ENCODE measurements around the gene WWOX. TPM values are rescaled to one million over a fixed set of nuclear protein-coding genes. Genes with fewer than 3 reads are reported as not detected.
A peak's percentile ranks its signal among the peaks of the same experiment; 100 is the strongest.

WWOX gene
- total and polyA plus RNA-seq, 2 of the 8 experiments (the other 6 are each of a cell fraction or from before 2014, with no cell fraction given): 5.4 to 16.7 TPM

- H2BK20ac ChIP-seq (ENCODE audit: low read length): no peak overlapping the region
- FAIRE-seq: no peak
- no peak overlapping the region for H3K4me3 ChIP-seq (ENCODE audit: extremely low read depth in 1 of 4, insufficient read depth in 2 of 4, low read depth in 3 of 4, low read length in 4 of 4)
- no peak overlapping the region for H2AK5ac ChIP-seq (ENCODE audit: low read depth, low read length)
- H2BK120ac ChIP-seq (replicated peaks; ENCODE audit: low read depth, low read length): no peak overlapping the region
- no peak overlapping the region for H3K4ac ChIP-seq (replicated peaks; ENCODE audit: insufficient read length, low read depth, low read length)
- no peak overlapping the region for H4K8ac ChIP-seq (ENCODE audit: extremely low read depth, insufficient read depth, low read length)
- H3K56ac ChIP-seq (replicated peaks; ENCODE audit: insufficient read length, low read depth, low read length): no peak overlapping the region
- WGBS, 2 experiments (ENCODE audit: extremely low coverage in 1 of 2, insufficient coverage in 1 of 2, insufficient read length in 1 of 2, insufficient replicate concordance in 2 of 2, low coverage in 1 of 2, low lambda C conversion rate in 2 of 2, missing lambda C conversion rate in 1 of 2): 91% methylated on average over 2 of the region's 2 CpGs; no CpG with 5 or more reads in 1 of the 2 experiments
- H3K79me2 ChIP-seq (ENCODE audit: control insufficient read depth in 1 of 2, insufficient read depth in 2 of 2, low read length in 2 of 2): no peaks in the 10 kb centered on the region
- H2BK12ac ChIP-seq (ENCODE audit: low read depth, low read length): no peak overlapping the region
- no peaks in the 10 kb centered on the region for H3K36me3 ChIP-seq (ENCODE audit: control insufficient read depth in 2 of 4, insufficient read depth in 4 of 4, low read length in 3 of 4)
- peaks cover 0 to 3% (median 0%) of the 10 kb centered on the region in 4 experiments; a peak in 1 of 7 replicates for H3K4me1 ChIP-seq (replicated peaks in 1 of 4; ENCODE audit: control insufficient read depth in 3 of 4, insufficient read depth in 4 of 4, low read length in 3 of 4)
- DNase-seq (ENCODE audit: low read depth in 1 of 2, low spot score in 2 of 2): no peak
- H3K27ac ChIP-seq (ENCODE audit: low read depth, low read length): no peak overlapping the region
- H4K91ac ChIP-seq (replicated peaks; ENCODE audit: insufficient read length, low read length): no peak overlapping the region
- no peak overlapping the region for H2BK15ac ChIP-seq (ENCODE audit: low read length)
- no peak overlapping the region for H4K5ac ChIP-seq (ENCODE audit: insufficient read length, low read depth, low read length)
- no peak overlapping the region for H3K18ac ChIP-seq (ENCODE audit: extremely low read depth, low read length)
- no peaks in the 10 kb centered on the region for H4K20me1 ChIP-seq (replicated peaks in 1 of 2; ENCODE audit: control insufficient read depth in 1 of 2, insufficient read depth in 2 of 2, low read length in 2 of 2)
- POLR2A ChIA-PET (ENCODE audit: partially characterized antibody): no interaction called here
- H3K4me2 ChIP-seq (ENCODE audit: insufficient read depth in 1 of 2, low read depth in 2 of 2, low read length in 2 of 2): no peak overlapping the region
- no peak overlapping the region for H2BK5ac ChIP-seq (ENCODE audit: low read depth, low read length)
- no peak overlapping the region for H3K23ac ChIP-seq (ENCODE audit: insufficient read length)
- CTCF ChIA-PET (ENCODE audit: partially characterized antibody): interaction anchor here (2.7 kb wide), 1 partner anchor 29 kb away, joined by 9 read pairs; the partner anchor contains the start of gene WWOX
- no peaks in the 10 kb centered on the region for H3K23me2 ChIP-seq (ENCODE audit: low read depth, low read length)
- peak overlapping the region in 1 of 4 experiments; percentile 13; a peak in 1 of 7 replicates for H3K9ac ChIP-seq (replicated peaks in 1 of 4; ENCODE audit: extremely low read depth in 1 of 4, low read depth in 3 of 4, low read length in 3 of 4)
- H2AFZ ChIP-seq (ENCODE audit: low read length): no peak overlapping the region
- H3K79me1 ChIP-seq (ENCODE audit: low read depth, low read length): no peaks in the 10 kb centered on the region
- H3K14ac ChIP-seq (ENCODE audit: insufficient read length): no peak overlapping the region
- H3K9me3 ChIP-seq (ENCODE audit: insufficient read depth in 2 of 2, low read depth in 1 of 2, low read length in 1 of 2): no peaks in the 10 kb centered on the region
- H3K27me3 ChIP-seq (replicated peaks in 1 of 4; ENCODE audit: control insufficient read depth in 3 of 4, extremely low read depth in 1 of 4, insufficient read depth in 3 of 4, low read length in 3 of 4): no peaks in the 10 kb centered on the region
- no peak for TF ChIP-seq NANOG (IDR thresholded peaks at IDR 0.05; ENCODE audit: insufficient read depth, low read depth, low read length, poor library complexity, severe bottlenecking)
- no peak for TF ChIP-seq POU5F1 (IDR thresholded peaks at IDR 0.05; ENCODE audit: low read depth, low read length)
- TF ChIP-seq POLR2A (IDR thresholded peaks at IDR 0.05; ENCODE audit: control extremely low read depth in 1 of 2, low read depth in 2 of 2, low read length in 2 of 2): no peak
- no peak for TF ChIP-seq ATF3 (IDR thresholded peaks at IDR 0.05; ENCODE audit: insufficient read depth, low read depth, low read length)
Measured at GRCh38 chr16:78129349-78129748, 29.9 kb downstream of the WWOX start.

All from H1 (cell line).